Hepatic stellate cell (primary cell): ENCODE data around the gene C11orf98.
"Not testable (repeated sequence)": the region's sequence is repeated elsewhere in the genome, so short reads cannot be mapped to it uniquely, and the experiment has no call there.

Experiments
- DNase-seq: peaks from one replicate; pipeline ENCODE4 v3.0.0; 2011; ENCODE audit warnings: low spot score

The C11orf98 gene

DNA sequence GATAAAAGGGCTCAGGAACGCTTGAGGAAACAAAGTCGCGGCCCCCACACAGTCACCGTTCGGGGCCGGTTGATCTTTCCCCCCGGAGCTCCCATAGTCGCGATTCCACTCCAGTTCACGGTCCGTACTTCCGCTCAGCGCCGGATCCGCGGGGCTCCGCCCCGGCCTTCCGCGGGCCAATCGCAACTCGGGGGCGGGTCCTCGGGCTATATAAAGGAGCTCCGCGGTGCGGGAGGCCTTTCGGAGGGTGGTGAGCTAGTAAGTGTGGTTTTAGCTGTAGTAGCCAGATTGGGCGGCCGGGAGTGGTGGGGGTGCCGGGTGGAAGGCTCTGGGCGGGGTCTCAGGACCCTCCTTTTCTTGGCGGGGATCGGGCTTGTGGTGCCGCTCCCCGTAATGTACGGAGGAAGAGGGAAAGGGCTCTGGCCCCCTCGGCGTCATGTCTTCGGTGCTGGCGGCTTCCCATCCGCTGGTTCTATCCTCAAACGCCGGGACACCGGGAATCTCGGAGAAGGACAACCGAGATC, at the start of gene C11orf98, which contains the start of gene CSKMT:
Gene C11orf98 (minus strand): TSS at position 136 of the 524 bp plus-strand sequence. CDS start 41 bp downstream, at position 95.
Gene CSKMT (plus strand): TSS at position 238 of the 524 bp plus-strand sequence. CDS start 568 bp downstream, outside the sequence.
- DNase-seq, result peak; percentile 98

GRCh38 chr11:62713343-62713742, 48.3 kb upstream of the C11orf98 start:
- no peak for DNase-seq

DNA sequence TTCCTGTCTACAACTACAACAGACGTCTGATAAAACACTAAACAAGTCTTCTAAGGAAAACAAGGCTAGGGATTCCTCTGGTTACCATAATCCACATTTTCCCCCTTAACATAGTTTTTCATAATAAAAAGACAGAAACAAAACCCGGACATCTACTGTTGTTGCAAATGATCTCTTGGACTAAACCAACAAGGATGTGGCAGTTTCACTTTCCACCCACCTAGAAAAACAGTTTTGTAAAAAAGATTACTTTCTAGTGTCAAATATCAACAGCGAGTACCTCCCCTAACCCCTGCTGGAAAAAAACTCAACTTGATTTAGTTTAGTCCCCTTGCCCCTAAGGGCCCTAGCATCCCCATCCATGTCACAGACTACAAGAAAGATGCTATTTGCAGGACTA, 47.9 kb upstream of the C11orf98 start:
- DNase-seq, result no peak

GRCh38 chr11:62712276-62712812, 47.3 kb upstream of the C11orf98 start:
- DNase-seq, result no peak

DNA sequence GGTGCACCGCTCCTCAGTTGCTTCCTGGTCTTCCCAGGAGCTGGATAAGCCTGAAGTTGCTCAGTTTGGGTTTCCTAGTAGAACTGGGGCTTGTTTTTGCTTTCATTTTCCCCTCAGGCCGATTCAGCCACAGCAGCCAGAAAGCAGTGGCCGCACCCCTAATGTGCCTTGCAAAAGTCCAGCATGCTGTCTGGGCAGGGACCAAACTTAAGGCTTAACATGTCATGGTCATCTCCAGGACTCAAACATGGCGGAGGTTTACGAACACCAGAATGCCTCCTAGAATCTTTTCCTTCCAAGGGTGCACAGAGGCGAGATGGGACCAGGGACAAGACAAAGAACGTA, 45.0 kb upstream of the C11orf98 start:
- DNase-seq, result peak; percentile 52

- peak; percentile 96 for DNase-seq
Observed at GRCh38 chr11:62709247-62710000, 44.4 kb upstream of the C11orf98 start.

GRCh38 chr11:62708793-62709192, 43.8 kb upstream of the C11orf98 start:
- no peak for DNase-seq

GRCh38 chr11:62708392-62708791, 43.4 kb upstream of the C11orf98 start:
- DNase-seq, result no peak

GRCh38 chr11:62707277-62707861, 42.4 kb upstream of the C11orf98 start, which contains the start of the genes BSCL2 and GNG3:
Gene BSCL2, minus strand, starts transcription at chr11:62707424. Its CDS starts 229 bp downstream, at chr11:62707195.
Gene GNG3, plus strand, starts transcription at chr11:62707676. Its CDS starts 620 bp downstream, at chr11:62708296.
- DNase-seq, result no peak

GRCh38 chr11:62706850-62707247, 41.8 kb upstream of the C11orf98 start:
- DNase-seq, result no peak

DNA sequence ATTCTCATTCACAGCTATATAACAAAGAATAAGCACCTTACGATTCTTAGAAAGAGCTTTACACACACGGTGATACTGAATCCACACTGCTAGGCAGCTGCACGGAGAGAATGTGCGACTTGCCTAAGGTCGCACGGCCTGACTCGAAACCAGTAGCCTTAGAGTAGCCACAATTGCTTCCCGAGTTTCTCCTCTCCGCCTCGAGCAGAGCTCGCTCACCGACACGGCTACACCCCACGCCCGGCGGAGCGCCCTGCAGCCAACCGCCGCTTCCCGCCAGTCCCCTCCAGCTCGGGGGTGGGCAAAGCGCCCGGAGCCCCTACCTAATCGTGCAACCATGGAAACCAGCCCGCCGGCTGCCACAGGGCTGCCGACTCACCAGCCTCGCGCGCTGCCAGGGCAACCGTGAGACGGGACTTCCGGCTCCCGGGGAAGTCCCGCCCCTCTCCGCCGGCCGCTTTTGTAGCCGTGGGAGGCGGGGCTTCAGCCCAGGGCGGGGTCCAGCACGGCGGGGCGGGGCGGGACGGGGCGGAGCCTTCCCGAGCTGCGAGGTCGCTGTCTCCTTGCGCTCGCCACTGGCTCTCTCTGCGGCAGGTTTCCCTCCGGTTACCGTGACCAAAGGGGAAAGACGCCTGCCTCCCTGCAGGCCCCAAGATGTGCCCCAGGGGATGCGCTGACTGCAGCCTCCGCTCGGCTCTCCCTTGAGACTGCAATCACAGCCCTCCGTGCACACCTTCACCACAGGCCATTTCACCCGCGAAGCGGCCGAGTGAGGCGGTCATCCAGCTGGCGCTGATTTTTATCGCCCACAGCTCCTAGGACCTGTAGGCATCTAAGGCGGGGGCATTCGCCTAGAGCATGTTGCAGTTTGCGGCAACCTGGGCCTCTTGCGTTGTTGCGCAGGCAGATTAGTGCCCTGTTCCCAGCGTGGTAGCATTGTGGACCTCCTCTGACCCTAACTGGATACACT, 41.2 kb upstream of the C11orf98 start:
- peak; percentile 94 for DNase-seq

DNA sequence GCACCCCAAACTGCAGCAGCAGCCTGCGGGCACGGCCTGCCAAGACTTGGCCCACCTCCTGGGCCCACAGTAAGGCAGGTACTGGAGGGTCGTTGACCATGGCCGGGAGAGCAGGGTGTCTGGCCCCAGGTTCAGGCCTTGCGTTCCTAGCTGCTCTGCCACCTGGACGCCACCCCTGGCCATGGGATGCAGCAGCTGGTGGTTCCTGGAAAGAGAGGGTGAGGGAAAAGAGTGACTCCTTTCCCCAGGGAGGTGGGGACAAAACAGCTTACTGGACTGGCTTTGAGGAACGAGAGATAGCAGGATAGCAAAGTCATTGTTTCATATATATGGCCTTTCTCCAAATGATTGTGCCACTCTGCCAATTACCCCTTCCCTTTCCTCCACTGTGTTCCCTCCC, 40.4 kb upstream of the C11orf98 start:
- no peak for DNase-seq

GRCh38 chr11:62703921-62704320, 38.9 kb upstream of the C11orf98 start:
- DNase-seq, result not testable (repeated sequence)

DNA sequence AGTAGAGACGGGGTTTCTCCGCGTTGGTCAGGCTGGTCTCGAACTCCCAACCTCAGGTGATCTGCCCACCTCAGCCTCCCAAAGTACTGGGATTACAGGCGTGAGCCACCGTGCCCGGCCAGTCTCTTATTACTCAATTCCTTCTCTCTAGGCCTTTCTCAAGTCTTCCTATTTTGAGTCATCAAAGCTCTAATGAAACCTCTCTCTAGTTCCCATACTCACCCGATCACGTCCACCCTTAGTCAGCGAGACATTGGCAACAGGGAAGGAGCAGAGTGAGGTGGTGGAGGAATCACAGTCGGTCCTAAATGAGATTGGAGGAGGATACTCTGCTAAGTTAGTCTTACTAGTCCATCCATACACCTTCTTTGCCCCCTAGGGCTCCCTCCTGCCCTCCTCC, 37.2 kb upstream of the C11orf98 start:
- no peak for DNase-seq

GRCh38 chr11:62694455-62695167, 29.6 kb upstream of the C11orf98 start:
- DNase-seq, result peak; percentile 83

GRCh38 chr11:62693624-62694023, 28.6 kb upstream of the C11orf98 start:
- not testable (repeated sequence) for DNase-seq

DNA sequence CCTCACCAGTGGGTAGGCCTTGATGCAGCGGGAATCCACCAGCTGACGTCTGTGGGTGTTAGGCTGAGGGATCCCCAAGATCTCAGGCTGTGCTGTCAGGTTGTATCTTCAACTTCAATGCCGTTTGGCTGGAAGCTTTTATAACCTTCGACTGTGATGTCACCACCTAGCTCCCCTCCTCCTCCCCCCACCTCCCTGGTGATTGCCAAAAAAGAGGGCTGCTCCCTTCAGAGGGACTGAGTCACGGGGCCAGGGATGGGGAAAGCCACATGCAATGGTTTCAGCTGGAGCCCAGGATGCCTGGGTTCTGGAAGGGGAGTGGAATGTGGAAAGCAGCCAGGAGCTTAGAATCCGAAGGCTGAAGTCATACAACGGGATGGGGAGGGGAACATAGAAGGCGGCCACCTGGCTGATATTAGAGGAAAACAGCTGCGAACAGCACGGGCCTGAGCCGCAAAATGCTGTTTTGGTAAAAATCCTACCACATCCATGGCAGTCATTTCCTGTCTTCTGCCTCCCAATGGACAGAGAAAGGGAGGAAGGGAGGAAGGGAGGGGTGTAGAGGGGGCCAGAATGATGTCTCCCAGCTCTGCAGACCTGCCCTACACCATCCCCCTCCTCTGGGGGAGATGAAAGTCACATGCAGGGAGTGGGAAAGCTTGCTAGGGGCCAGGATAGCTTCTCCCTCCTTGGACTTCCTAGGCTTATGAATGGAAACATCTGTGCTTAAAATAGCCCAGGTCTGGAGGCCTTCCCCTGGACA, 24.6 kb upstream of the C11orf98 start, which contains the start of gene LRRN4CL:
Gene LRRN4CL (minus strand): TSS at position 110 of the 763 bp plus-strand sequence. CDS start 1,022 bp downstream, outside the sequence.
- DNase-seq, result peak; percentile 89

- no peak for DNase-seq
Observed at GRCh38 chr11:62688491-62688890, 23.5 kb upstream of the C11orf98 start.

GRCh38 chr11:62687508-62688396, 22.7 kb upstream of the C11orf98 start:
- no peak for DNase-seq
